SU-DHL-6 (cell line): ENCODE data around the gene HSPH1.

ENCODE experiments used
- H2AFZ ChIP-seq: fragments of 200-600 bp; sonication (generic); 2 replicates; pipeline ENCODE4 v1.6.1; 2014; ENCODE audit warnings: low read depth, mild to moderate bottlenecking, moderate library complexity, mixed read lengths, antibody characterized with exemption, low read length; ENCODE audit not compliant: severe bottlenecking
- H3F3A ChIP-seq: fragments of 200-600 bp; shearing (Covaris generic); 2 replicates; pipeline ENCODE4 v1.6.0; 2016; ENCODE audit warnings: antibody characterized with exemption, mild to moderate bottlenecking; ENCODE audit not compliant: insufficient read depth
- H3K27ac ChIP-seq: fragments of 200-600 bp; sonication (generic); 2 replicates; pipeline ENCODE4 v1.5.1; 2016; ENCODE audit warnings: low read depth, mild to moderate bottlenecking, low read length, moderate library complexity, mixed read lengths
- H3K27me3 ChIP-seq: fragments of 200-600 bp; sonication (generic), shearing (Covaris generic); 2 replicates; pipeline ENCODE4 v1.6.0; 2014; ENCODE audit warnings: mild to moderate bottlenecking, low read length
- H3K36me3 ChIP-seq: fragments of 200-600 bp; sonication (generic); 2 replicates; pipeline ENCODE4 v1.6.1; 2014; ENCODE audit warnings: mild to moderate bottlenecking, low read length, mixed read lengths
- H3K4me2 ChIP-seq: fragments of 300-600, 200-600 bp; shearing (Covaris generic), sonication (generic); 2 replicates; pipeline ENCODE4 v1.6.0; 2014; ENCODE audit warnings: low read length, low read depth, mild to moderate bottlenecking; ENCODE audit not compliant: poor library complexity, severe bottlenecking
- H3K4me3 ChIP-seq: fragments of 200-600 bp; sonication (generic); 2 replicates; pipeline ENCODE4 v1.5.1; 2014; ENCODE audit warnings: antibody characterized with exemption, low read length, mild to moderate bottlenecking, mixed read lengths; ENCODE audit not compliant: insufficient read depth, poor library complexity, severe bottlenecking
- H3K79me2 ChIP-seq: fragments of 200-600 bp; sonication (generic); 2 replicates; pipeline ENCODE4 v1.6.1; 2014; ENCODE audit warnings: mild to moderate bottlenecking, low read length, moderate library complexity; ENCODE audit not compliant: insufficient read depth
- H3K9ac ChIP-seq: fragments of 200-600 bp; sonication (generic); 2 replicates; pipeline ENCODE4 v1.7.0; 2014; ENCODE audit warnings: mild to moderate bottlenecking, low read length
- H3K9me2 ChIP-seq: fragments of 200-600 bp; sonication (generic); replicated peaks from 2 replicates; pipeline ENCODE4 v1.6.1; 2014; ENCODE audit warnings: low read length; ENCODE audit not compliant: insufficient read depth
- H3K9me3 ChIP-seq: fragments of 200-600 bp; sonication (generic); 2 replicates; pipeline ENCODE4 v1.6.1; 2014; ENCODE audit warnings: low read length, mixed read lengths; ENCODE audit not compliant: insufficient read depth
- H4K20me1 ChIP-seq: fragments of 200-600 bp; sonication (generic); 2 replicates; pipeline ENCODE4 v1.6.1; 2014; ENCODE audit warnings: low read depth, mild to moderate bottlenecking, antibody characterized with exemption, low read length, moderate library complexity, mixed read lengths
- CTCF ChIP-seq: fragments of 200-600 bp; sonication (generic); IDR thresholded peaks from one replicate; pipeline ENCODE4 v1.5.1; 2017; ENCODE audit warnings: antibody characterized with exemption, mild to moderate bottlenecking, low read length, moderate library complexity; ENCODE audit not compliant: insufficient read depth, poor library complexity, severe bottlenecking
- EZH2phosphoT487 ChIP-seq: fragments of 200-600 bp; sonication (generic), shearing (Covaris generic); conservative IDR thresholded peaks from 2 replicates; pipeline ENCODE4 v1.6.1; 2018; ENCODE audit warnings: mild to moderate bottlenecking, antibody characterized with exemption, low read length, moderate library complexity, mixed read lengths

HSPH1 gene

GRCh38 chr13:31093145-31093885 lies 68.4 kb downstream of the HSPH1 start:
- TF ChIP-seq EZH2phosphoT487 (no peak), CTCF (no peak)

DNA sequence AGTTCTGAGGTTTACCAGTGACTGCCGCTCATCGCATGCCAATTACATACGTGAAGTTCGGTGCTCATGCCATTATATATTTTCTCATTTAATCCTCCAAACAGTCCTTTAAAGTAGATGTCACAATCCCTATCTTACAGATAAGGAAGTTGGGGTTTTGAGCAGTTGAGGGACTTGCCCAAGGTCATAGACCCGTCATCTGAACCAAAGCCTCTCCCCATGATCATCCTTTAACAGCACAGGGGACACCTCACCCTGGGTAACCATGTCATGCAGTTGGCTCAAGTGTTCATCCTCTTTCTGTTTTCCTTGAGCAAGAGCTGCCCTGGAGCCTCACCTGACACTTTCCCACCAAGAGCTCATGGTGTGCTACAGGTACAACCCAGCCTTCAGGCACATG lies 69.1 kb downstream of the HSPH1 start:
- Histone ChIP-seq H3K4me2 (no peak overlapping the region), H3F3A (no peaks in the 10 kb centered on the region), H3K9me3 (no peaks in the 10 kb centered on the region)

More at GRCh38 chr13:31093145-31093885, 68.4 kb downstream of the HSPH1 start:
- Histone ChIP-seq H3K9ac (no peak overlapping the region), H2AFZ (no peak overlapping the region), H4K20me1 (no peaks in the 10 kb centered on the region), H3K9me3 (no peaks in the 10 kb centered on the region), H3K36me3 (no peaks in the 10 kb centered on the region), H3K9me2 (no peaks in the 10 kb centered on the region), H3K4me3 (no peak overlapping the region), H3K79me2 (no peaks in the 10 kb centered on the region), H3K27ac (no peak overlapping the region), H3K27me3 (no peaks in the 10 kb centered on the region), H3K4me2 (no peak overlapping the region), H3F3A (no peaks in the 10 kb centered on the region)

GRCh38 chr13:31090961-31091624 lies 70.6 kb downstream of the HSPH1 start:
- Histone ChIP-seq H3K36me3 (no peaks in the 10 kb centered on the region), H3K4me2 (no peak overlapping the region), H3F3A (no peaks in the 10 kb centered on the region), H3K9ac (no peak overlapping the region), H3K4me3 (no peak overlapping the region), H2AFZ (no peak overlapping the region), H3K79me2 (no peaks in the 10 kb centered on the region), H3K27ac (no peak overlapping the region), H4K20me1 (no peaks in the 10 kb centered on the region), H3K9me2 (no peaks in the 10 kb centered on the region), H3K27me3 (no peaks in the 10 kb centered on the region), H3K9me3 (no peaks in the 10 kb centered on the region)
- TF ChIP-seq CTCF (no peak), EZH2phosphoT487 (no peak)

More for the DNA sequence above, 69.1 kb downstream of the HSPH1 start:
- Histone ChIP-seq H3K79me2 (no peaks in the 10 kb centered on the region), H4K20me1 (no peaks in the 10 kb centered on the region), H3K9me2 (no peaks in the 10 kb centered on the region), H3K27me3 (no peaks in the 10 kb centered on the region), H2AFZ (no peak overlapping the region), H3K27ac (no peak overlapping the region), H3K9ac (no peak overlapping the region), H3K4me3 (no peak overlapping the region), H3K36me3 (no peaks in the 10 kb centered on the region)
- no peak for TF ChIP-seq EZH2phosphoT487
- no peak for TF ChIP-seq CTCF
